CD4-positive, alpha-beta T cell treated with Interleukin-6 at 100 ng/mL for 8 hours (primary cell): ENCODE measurements around the gene MRPL10.
"Not testable (repeated sequence)": the region's sequence is repeated elsewhere in the genome, so short reads cannot be mapped to it uniquely, and the experiment has no call there.

Source experiments
- DNase-seq: peaks from one replicate; pipeline ENCODE4 v3.0.0-alpha.2; 2020; ENCODE audit warnings: mixed read lengths, low spot score

MRPL10 gene

GRCh38 chr17:47789611-47790561, 41.5 kb downstream of the MRPL10 start:
- DNase-seq: peak; percentile 20

GRCh38 chr17:47785538-47786123, 45.7 kb downstream of the MRPL10 start:
- DNase-seq: no peak

- no peak for DNase-seq
Measured at GRCh38 chr17:47781397-47781796, 49.9 kb downstream of the MRPL10 start.

- no peak for DNase-seq
Measured at GRCh38 chr17:47778184-47778635, 53.1 kb downstream of the MRPL10 start.

- DNase-seq: peak; percentile 47
Measured at GRCh38 chr17:47776330-47777197, 54.8 kb downstream of the MRPL10 start.

GRCh38 chr17:47774987-47775580, 56.3 kb downstream of the MRPL10 start:
- no peak for DNase-seq

GRCh38 chr17:47774331-47774730, 57.0 kb downstream of the MRPL10 start:
- no peak for DNase-seq

- DNase-seq: not testable (repeated sequence)
Measured at GRCh38 chr17:47773649-47774048, 57.7 kb downstream of the MRPL10 start.
